OCI-LY1 (cell line): ENCODE data around the gene CAB39L.

Experiments
- H2AFZ ChIP-seq: fragments of 200-600 bp; sonication (generic), shearing (Covaris generic); 2 replicates; pipeline ENCODE4 v1.6.0; 2014; ENCODE audit warnings: antibody characterized with exemption, mild to moderate bottlenecking, low read length
- H3F3A ChIP-seq: fragments of 200-600 bp; sonication (generic), shearing (Covaris generic); 2 replicates; pipeline ENCODE4 v1.6.0; 2014; ENCODE audit warnings: mild to moderate bottlenecking, antibody characterized with exemption, low read length, moderate library complexity; ENCODE audit not compliant: insufficient read depth
- H3K27ac ChIP-seq: fragments of 200-600 bp; sonication (generic); 2 replicates; pipeline ENCODE4 v1.5.1; 2014; ENCODE audit warnings: low read length, mixed run types, mild to moderate bottlenecking, low read depth; ENCODE audit not compliant: poor library complexity, severe bottlenecking
- H3K27me3 ChIP-seq: fragments of 200-600 bp; sonication (generic); 2 replicates; pipeline ENCODE4 v1.6.0; 2014; ENCODE audit warnings: antibody characterized with exemption, mild to moderate bottlenecking, low read length, moderate library complexity; ENCODE audit not compliant: insufficient read depth
- H3K36me3 ChIP-seq: fragments of 200-600 bp; sonication (generic); 2 replicates; pipeline ENCODE4 v1.6.1; 2014; ENCODE audit warnings: mild to moderate bottlenecking, antibody characterized with exemption, low read length, moderate library complexity, mixed read lengths; ENCODE audit not compliant: insufficient read depth
- H3K4me1 ChIP-seq: fragments of 200-600 bp; sonication (generic); 2 replicates; pipeline ENCODE4 v1.5.1; 2014; ENCODE audit warnings: mild to moderate bottlenecking, low read length, moderate library complexity; ENCODE audit not compliant: insufficient read depth, severe bottlenecking
- H3K4me2 ChIP-seq: fragments of 200-600 bp; sonication (generic), shearing (Covaris generic); 2 replicates; pipeline ENCODE4 v1.6.1; 2014; ENCODE audit warnings: low read length
- H3K4me3 ChIP-seq: fragments of 200-600 bp; sonication (generic); 2 replicates; pipeline ENCODE4 v1.5.1; 2014; ENCODE audit warnings: low read length, low read depth, mild to moderate bottlenecking, mixed read lengths; ENCODE audit not compliant: poor library complexity, severe bottlenecking
- H3K79me2 ChIP-seq: fragments of 200-600 bp; shearing (Covaris generic); 2 replicates; pipeline ENCODE4 v1.6.1; 2016; ENCODE audit warnings: mixed run types, low read length, mixed read lengths; ENCODE audit not compliant: insufficient read depth
- H3K9ac ChIP-seq: fragments of 200-600 bp; sonication (generic), shearing (Covaris generic); 2 replicates; pipeline ENCODE4 v1.6.1; 2014; ENCODE audit warnings: mild to moderate bottlenecking, low read length, mixed read lengths
- H3K9me2 ChIP-seq: fragments of 200-600 bp; sonication (generic), shearing (Covaris generic); 2 replicates; pipeline ENCODE4 v1.6.1; 2014; ENCODE audit warnings: low read depth, mild to moderate bottlenecking, low read length, mixed read lengths
- H3K9me3 ChIP-seq: fragments of 200-600 bp; shearing (Covaris generic); 2 replicates; pipeline ENCODE4 v1.6.1; 2014; ENCODE audit warnings: low read length, mixed read lengths
- H4K20me1 ChIP-seq: fragments of 200-600 bp; sonication (generic), shearing (Covaris generic); 2 replicates; pipeline ENCODE4 v1.6.0; 2016; ENCODE audit warnings: mild to moderate bottlenecking, low read length; ENCODE audit not compliant: insufficient read depth
- EZH2 ChIP-seq: fragments of 200-600 bp; sonication (generic), shearing (Covaris generic); IDR thresholded peaks from 2 replicates; pipeline ENCODE4 v1.8.0; 2017; ENCODE audit warnings: borderline replicate concordance, mixed run types, mild to moderate bottlenecking, antibody characterized with exemption, low read length, moderate library complexity, mixed read lengths
- TF ChIP-seq, protein P1 (sequence below): fragments of 200-600 bp; sonication (generic), shearing (Covaris generic); IDR thresholded peaks from 2 replicates; pipeline ENCODE4 v1.5.1; 2017; ENCODE audit warnings: mild to moderate bottlenecking, antibody characterized with exemption, low read length, moderate library complexity, mixed read lengths

The CAB39L gene

DNA sequence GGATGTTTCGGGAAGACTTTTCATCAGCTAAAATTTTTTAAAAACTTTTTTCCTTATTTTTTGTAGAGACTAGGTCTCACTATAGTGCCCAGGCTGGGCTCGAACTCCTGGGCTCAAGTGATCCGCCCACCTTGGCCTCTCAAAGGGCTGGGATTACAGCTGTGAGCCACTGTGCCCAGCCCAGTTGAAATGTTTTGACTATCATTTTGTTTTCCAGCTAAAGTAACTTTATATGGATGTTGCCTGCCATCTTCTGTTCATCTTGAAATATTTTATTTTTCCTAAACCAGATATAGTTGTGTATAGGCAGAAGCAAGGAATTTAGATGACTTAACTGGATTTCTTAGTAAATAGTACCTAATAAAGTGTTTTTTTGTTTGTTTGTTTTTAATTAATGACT is 7.0 kb downstream of the CAB39L start:
- H3K9ac ChIP-seq, result no peak overlapping the region
- H2AFZ ChIP-seq, result no peak overlapping the region
- H3F3A ChIP-seq, result no peaks in the 10 kb centered on the region
- no peaks in the 10 kb centered on the region for H3K79me2 ChIP-seq
- H3K9me3 ChIP-seq, result no peaks in the 10 kb centered on the region
- no peak overlapping the region for H3K4me3 ChIP-seq
- H3K4me2 ChIP-seq, result no peak overlapping the region
- H3K4me1 ChIP-seq, result peaks cover 20% of the 10 kb centered on the region
- TF ChIP-seq, protein P1, sequence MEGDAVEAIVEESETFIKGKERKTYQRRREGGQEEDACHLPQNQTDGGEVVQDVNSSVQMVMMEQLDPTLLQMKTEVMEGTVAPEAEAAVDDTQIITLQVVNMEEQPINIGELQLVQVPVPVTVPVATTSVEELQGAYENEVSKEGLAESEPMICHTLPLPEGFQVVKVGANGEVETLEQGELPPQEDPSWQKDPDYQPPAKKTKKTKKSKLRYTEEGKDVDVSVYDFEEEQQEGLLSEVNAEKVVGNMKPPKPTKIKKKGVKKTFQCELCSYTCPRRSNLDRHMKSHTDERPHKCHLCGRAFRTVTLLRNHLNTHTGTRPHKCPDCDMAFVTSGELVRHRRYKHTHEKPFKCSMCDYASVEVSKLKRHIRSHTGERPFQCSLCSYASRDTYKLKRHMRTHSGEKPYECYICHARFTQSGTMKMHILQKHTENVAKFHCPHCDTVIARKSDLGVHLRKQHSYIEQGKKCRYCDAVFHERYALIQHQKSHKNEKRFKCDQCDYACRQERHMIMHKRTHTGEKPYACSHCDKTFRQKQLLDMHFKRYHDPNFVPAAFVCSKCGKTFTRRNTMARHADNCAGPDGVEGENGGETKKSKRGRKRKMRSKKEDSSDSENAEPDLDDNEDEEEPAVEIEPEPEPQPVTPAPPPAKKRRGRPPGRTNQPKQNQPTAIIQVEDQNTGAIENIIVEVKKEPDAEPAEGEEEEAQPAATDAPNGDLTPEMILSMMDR, result peak; percentile 16; the same call in 1 of the 2 replicates
- no peak for TF ChIP-seq EZH2
- no peaks in the 10 kb centered on the region for H4K20me1 ChIP-seq
- no peaks in the 10 kb centered on the region for H3K9me2 ChIP-seq
- no peaks in the 10 kb centered on the region for H3K36me3 ChIP-seq
- no peaks in the 10 kb centered on the region for H3K27me3 ChIP-seq
- H3K27ac ChIP-seq, result no peak overlapping the region

DNA sequence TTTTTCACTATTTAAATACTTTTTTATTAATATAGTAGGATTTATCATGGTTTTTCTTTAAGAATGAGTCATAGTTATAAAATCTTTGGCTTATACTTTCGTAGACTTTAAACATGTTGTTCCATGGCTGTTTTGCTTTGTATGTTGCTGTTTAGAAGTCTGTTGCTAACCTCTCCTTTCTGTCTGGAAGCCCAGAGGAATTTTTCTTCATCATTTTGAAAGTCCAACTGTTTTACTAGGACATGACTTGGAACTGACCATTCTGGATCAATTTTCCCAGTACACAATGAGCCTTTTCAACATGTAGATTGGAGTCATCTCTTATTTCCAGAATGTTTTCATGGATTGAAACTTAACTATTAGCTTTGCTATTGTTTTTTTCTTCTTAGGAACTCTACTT is 7.9 kb downstream of the CAB39L start:
- Histone ChIP-seq H4K20me1 (no peaks in the 10 kb centered on the region), H3K27me3 (no peaks in the 10 kb centered on the region), H3K9me2 (no peaks in the 10 kb centered on the region), H3K79me2 (no peaks in the 10 kb centered on the region), H3K27ac (no peak overlapping the region), H3F3A (no peaks in the 10 kb centered on the region), H3K9me3 (no peaks in the 10 kb centered on the region), H3K36me3 (no peaks in the 10 kb centered on the region), H3K4me1 (peaks cover 20% of the 10 kb centered on the region), H3K9ac (no peak overlapping the region), H3K4me2 (no peak overlapping the region), H2AFZ (no peak overlapping the region), H3K4me3 (no peak overlapping the region)
- TF ChIP-seq, protein P1, result no peak
- TF ChIP-seq EZH2, result no peak

DNA sequence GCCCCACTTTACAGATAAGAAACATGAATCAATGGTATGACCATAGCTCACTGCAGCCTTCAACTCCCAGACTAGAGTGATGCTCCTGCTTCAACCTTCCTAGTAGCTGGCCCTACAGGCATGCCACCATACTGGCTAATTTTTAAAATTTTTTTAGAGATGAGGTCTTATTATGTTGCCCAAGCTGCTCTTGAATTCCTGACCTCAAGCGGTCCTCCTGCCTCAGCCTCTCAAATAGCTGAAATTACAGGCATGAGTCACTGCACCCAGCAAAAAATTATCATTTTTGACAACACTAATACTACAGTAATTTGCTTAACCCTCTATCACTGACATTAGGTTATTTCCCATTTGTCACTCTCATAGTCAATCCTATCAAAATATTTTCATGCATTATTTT is 14.7 kb downstream of the CAB39L start:
- no peak overlapping the region for H3K4me3 ChIP-seq
- no peak overlapping the region for H3K4me2 ChIP-seq
- peaks cover 11% of the 10 kb centered on the region for H3K4me1 ChIP-seq
- H3F3A ChIP-seq, result no peaks in the 10 kb centered on the region
- no peaks in the 10 kb centered on the region for H3K9me2 ChIP-seq
- TF ChIP-seq, protein P1, result no peak
- TF ChIP-seq EZH2, result no peak
- H4K20me1 ChIP-seq, result no peaks in the 10 kb centered on the region
- H2AFZ ChIP-seq, result 0 out of 2 replicates have a peak overlapping the region, but pooled peaks have one; percentile 54
- no peak overlapping the region for H3K27ac ChIP-seq
- H3K9me3 ChIP-seq, result no peaks in the 10 kb centered on the region
- no peaks in the 10 kb centered on the region for H3K27me3 ChIP-seq
- H3K36me3 ChIP-seq, result no peaks in the 10 kb centered on the region
- no peaks in the 10 kb centered on the region for H3K79me2 ChIP-seq
- H3K9ac ChIP-seq, result no peak overlapping the region
